Choroid plexus epithelial cell (primary cell): ENCODE measurements around the gene CFAP54.

ENCODE experiments used
- DNase-seq: peaks from one replicate; pipeline ENCODE4 v3.0.0-alpha.2; 2010; ENCODE audit warnings: low read depth
- H3K4me3 ChIP-seq: 2 replicates; pipeline ENCODE4 v1.5.1; 2011; ENCODE audit warnings: low read depth, mild to moderate bottlenecking, control low read depth, low read length, moderate library complexity
- TF ChIP-seq, protein P1 (sequence below): conservative IDR thresholded peaks from 2 replicates; pipeline ENCODE4 v1.5.1; 2011; ENCODE audit warnings: low read depth, mild to moderate bottlenecking, control low read depth, inconsistent platforms, low read length, moderate library complexity

The CFAP54 gene

DNA sequence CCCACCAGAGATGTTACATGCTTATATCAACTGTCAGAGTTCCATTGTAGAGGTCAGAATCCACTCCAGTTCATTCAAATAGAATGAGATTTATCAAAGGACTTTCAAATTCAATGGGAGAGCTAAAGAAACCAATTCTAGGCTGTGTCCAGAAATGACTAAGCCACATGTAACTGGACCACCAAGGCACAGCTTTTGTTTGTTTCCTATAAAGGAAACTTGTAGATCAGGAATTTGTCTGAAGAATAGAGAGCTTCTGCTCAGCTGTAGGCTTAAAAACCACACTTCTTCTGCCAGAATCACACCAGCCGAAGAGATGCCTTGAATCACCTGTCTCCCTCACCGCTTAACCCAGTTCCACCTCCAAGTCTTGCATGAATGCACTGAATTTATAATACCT, 283.7 kb downstream of the CFAP54 start:
- TF ChIP-seq, protein P1, sequence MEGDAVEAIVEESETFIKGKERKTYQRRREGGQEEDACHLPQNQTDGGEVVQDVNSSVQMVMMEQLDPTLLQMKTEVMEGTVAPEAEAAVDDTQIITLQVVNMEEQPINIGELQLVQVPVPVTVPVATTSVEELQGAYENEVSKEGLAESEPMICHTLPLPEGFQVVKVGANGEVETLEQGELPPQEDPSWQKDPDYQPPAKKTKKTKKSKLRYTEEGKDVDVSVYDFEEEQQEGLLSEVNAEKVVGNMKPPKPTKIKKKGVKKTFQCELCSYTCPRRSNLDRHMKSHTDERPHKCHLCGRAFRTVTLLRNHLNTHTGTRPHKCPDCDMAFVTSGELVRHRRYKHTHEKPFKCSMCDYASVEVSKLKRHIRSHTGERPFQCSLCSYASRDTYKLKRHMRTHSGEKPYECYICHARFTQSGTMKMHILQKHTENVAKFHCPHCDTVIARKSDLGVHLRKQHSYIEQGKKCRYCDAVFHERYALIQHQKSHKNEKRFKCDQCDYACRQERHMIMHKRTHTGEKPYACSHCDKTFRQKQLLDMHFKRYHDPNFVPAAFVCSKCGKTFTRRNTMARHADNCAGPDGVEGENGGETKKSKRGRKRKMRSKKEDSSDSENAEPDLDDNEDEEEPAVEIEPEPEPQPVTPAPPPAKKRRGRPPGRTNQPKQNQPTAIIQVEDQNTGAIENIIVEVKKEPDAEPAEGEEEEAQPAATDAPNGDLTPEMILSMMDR, result no peak
- no peak overlapping the region for H3K4me3 ChIP-seq
- no peak for DNase-seq

DNA sequence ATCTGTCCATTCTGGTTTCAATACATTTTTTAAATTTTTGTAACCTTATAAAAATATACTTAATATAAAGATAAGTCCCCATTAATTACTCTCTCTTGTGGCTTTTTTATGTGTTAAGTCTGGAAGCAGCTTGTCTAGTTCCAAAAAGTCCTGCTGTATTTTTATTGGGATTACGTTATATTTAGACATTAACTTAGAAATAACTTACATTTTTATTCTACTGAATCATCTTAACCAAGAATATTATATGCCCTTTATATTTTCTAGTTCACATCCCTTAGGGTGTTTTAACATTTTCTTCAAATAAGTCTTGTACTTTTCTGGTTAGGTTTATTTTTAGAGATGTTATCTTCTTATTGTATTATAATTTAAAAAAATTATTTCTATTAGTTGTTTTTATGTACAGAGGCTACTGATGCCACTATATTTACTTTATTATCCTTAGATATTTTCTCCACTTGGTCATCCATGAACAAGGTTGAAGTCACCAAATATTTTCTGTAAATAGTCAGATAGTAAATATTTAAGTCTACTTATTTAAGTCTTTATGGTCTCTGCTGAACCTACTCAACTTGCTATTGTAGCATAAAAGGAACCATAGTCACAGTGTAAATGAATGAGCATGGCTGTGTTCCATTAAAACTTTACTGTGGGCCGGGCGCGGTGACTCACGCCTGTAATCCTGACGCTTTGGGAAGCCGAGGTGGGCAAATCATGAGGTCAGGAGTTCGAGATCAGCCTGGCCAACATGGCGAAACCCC, 285.3 kb downstream of the CFAP54 start:
- H3K4me3 ChIP-seq, result no peak overlapping the region
- DNase-seq, result no peak
- TF ChIP-seq, protein P1, result no peak

DNA sequence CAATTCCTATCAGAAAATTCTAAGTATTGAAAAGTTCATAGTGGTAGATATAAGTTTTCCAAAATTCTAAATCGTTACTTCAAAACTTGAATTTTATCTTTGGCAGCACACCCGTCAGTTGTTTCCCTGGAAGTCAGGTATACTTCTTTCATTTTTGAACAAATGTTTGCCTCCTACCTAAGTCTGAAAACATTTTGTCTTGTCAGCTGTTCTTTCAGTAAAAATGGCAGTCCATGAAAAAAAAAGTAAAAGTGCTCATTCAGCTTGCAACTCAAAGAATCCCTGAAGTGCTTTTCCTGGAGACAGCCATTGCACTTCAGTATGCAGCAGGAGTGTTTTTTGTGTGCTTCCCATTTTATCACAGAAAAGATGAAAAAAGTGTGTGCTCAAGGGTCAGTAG, 287.5 kb downstream of the CFAP54 start:
- DNase-seq, result no peak
- H3K4me3 ChIP-seq, result no peak overlapping the region
- TF ChIP-seq, protein P1, result no peak

DNA sequence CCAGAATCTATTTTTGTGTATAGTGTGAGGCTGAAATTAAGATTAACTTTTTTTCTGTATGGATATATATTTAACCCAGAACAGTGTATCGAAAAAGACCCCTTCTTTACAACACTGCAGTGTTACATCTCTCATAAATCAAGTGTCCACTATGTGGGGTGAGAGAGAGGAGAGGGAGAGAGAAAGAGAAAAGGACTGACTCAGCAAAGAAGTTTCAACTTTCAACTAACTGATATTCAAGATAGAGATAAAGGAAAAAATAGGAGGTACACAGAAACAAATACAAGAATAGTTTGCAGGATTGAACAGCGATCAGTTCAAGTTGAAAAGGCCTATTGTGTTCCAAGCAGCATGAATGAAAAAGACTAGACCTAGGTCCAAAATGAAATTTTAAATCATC, 291.0 kb downstream of the CFAP54 start:
- TF ChIP-seq, protein P1, result no peak
- no peak overlapping the region for H3K4me3 ChIP-seq
- no peak for DNase-seq

DNA sequence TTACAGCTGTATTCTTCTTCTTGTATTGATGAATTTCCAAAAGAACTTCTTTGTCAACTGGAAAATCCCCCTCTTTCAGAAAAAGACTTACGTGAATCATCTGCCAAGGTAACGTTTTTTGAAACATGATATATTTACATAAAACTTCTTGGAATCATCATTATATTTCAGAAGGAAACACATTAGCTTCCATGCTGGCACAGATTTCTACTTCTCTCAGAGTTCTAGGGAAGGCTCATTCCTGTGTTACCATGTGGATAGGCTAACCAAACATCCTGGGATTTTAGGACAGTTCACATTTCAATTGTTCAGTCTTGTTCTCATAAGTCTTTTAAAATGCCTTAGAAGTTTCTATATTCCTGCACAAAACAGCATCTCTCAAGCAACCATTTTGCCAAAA, 297.4 kb downstream of the CFAP54 start:
- H3K4me3 ChIP-seq, result no peak overlapping the region
- no peak for DNase-seq
- TF ChIP-seq, protein P1, result no peak

DNA sequence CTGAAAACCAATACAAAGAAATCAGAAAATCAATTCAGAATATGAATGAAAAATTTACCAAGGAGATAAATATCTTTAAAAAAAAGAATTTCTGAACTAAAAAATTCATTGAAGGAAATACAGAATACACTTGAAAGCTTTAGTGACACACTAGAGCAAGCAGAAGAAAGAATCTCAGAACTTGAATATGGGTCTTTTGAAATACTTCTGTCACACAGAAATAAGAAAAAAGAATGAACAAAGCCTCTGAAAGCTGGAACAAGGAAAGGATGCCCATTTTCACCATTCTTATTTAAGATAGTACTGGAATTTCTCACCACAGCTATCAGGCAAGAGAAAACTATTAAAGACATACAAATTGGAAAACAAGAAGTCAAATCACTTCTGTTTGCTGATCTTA, 314.6 kb downstream of the CFAP54 start:
- no peak overlapping the region for H3K4me3 ChIP-seq
- no peak for DNase-seq
- TF ChIP-seq, protein P1, result no peak

DNA sequence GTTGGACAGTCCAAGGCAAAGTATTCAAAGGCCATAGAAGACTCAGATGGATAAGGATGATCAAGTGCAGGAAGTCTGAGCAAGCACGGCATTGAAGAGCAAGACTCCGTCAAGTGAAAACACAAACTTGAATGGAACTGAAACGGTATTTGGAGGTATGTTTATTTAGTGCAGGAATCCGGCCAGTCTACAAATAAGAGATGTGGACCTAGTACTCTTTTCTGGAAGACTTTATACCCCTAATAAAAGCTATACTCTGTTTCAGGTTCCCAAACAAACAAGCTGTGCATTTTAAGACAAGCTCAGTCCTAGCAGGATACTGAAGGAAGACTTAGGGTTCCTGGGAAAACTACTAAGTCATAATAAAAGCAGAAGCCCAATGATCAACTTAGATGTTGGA, 316.9 kb downstream of the CFAP54 start:
- DNase-seq, result no peak
- H3K4me3 ChIP-seq, result no peak overlapping the region
- TF ChIP-seq, protein P1, result no peak
